ACC112 (cell line): ENCODE data around the gene LRP3.
"Not testable (repeated sequence)": the region's sequence is repeated elsewhere in the genome, so short reads cannot be mapped to it uniquely, and the experiment has no call there.

Experiments
- H2AFZ ChIP-seq: fragments of 200-600 bp; sonication (generic); one replicate; pipeline ENCODE4 v1.6.0; 2017; ENCODE audit warnings: antibody characterized with exemption, low read length; ENCODE audit not compliant: unreplicated experiment
- H3K27ac ChIP-seq: fragments of 200-600 bp; sonication (generic); 2 replicates; pipeline ENCODE4 v1.5.1; 2014; ENCODE audit warnings: low read depth, mild to moderate bottlenecking, antibody characterized with exemption, low read length, moderate library complexity
- H3K27me3 ChIP-seq: fragments of 200-600 bp; sonication (generic); 2 replicates; pipeline ENCODE4 v1.6.1; 2014; ENCODE audit warnings: mild to moderate bottlenecking, antibody characterized with exemption, low read length, moderate library complexity, mixed read lengths; ENCODE audit not compliant: insufficient read depth
- H3K36me3 ChIP-seq: fragments of 200-600 bp; sonication (generic); 2 replicates; pipeline ENCODE4 v1.6.1; 2016; ENCODE audit warnings: mild to moderate bottlenecking, antibody characterized with exemption, low read length, moderate library complexity, mixed read lengths; ENCODE audit not compliant: insufficient read depth
- H3K4me1 ChIP-seq: fragments of 200-600 bp; sonication (generic); one replicate; pipeline ENCODE4 v1.6.1; 2016; ENCODE audit warnings: low read length, mixed read lengths; ENCODE audit not compliant: insufficient read depth, unreplicated experiment, control insufficient read depth
- H3K4me3 ChIP-seq: fragments of 200-600 bp; sonication (generic); 2 replicates; pipeline ENCODE4 v1.5.1; 2014; ENCODE audit warnings: mild to moderate bottlenecking, low read depth, low read length
- H3K79me2 ChIP-seq: fragments of 200-600 bp; sonication (generic); one replicate; pipeline ENCODE4 v1.6.0; 2016; ENCODE audit warnings: low read length; ENCODE audit not compliant: control insufficient read depth, unreplicated experiment, insufficient read depth

Gene LRP3

GRCh38 chr19:33208904-33209849 lies 15.0 kb downstream of the LRP3 start:
- no peak overlapping the region for H2AFZ ChIP-seq
- H3K4me1 ChIP-seq = no peaks in the 10 kb centered on the region
- H3K79me2 ChIP-seq = no peaks in the 10 kb centered on the region
- H3K27me3 ChIP-seq = no peaks in the 10 kb centered on the region
- H3K4me3 ChIP-seq = no peak overlapping the region
- no peaks in the 10 kb centered on the region for H3K36me3 ChIP-seq
- no peak overlapping the region for H3K27ac ChIP-seq

DNA sequence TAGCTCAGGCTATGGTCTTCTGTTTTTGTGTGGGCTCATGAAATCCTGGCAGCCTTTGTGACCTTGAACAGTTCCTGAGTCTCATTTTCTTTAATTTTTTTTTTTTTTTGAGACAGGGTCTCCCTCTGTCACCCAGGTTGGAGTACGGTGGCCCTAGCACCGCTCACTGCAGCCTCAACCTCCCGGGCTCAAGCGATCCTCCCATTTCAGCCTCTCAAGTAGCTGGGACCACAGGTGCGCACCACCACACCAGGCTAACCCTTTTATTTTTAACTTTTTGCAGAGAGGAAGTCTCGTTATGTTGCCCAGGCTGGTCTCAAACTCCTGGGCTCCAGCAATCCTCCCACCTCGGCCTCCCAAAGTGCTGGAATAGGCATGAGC lies 15.7 kb downstream of the LRP3 start:
- not testable (repeated sequence) for H3K36me3 ChIP-seq, H3K4me1 ChIP-seq, H3K4me3 ChIP-seq, H3K27me3 ChIP-seq, H3K79me2 ChIP-seq, H2AFZ ChIP-seq, H3K27ac ChIP-seq

DNA sequence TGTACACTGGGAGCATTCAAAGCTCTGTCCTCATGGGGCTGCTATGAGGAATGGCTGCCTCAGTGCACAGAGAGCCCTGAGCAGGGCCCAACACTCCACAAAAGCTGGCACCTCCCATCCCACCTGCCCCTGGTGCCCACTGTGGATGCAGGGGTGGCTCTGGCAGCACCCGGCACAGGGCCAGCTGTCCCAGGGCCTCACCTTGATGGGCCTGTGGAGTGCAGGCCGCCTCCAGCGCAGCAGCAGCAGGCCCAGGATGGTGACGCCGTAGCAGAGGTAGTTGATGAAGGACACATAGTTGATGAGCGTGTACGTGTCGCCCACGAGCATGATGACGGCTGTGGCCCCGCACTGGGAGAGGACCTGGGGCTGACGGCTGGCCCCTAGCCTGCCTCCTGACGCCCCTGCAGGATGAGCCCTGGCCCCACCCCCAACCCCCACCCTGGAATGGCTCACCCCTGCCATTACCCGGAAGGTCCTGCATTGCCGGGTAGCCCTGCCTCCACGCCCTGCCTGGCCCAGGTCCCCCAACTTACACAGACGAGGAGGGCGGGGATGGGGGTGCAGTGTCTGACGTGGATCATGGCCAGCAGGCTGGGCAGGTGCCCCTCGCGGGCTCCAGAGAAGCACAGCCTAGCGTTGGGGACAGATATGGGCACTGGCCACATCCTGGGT lies 16.3 kb downstream of the LRP3 start:
- H3K79me2 ChIP-seq = no peaks in the 10 kb centered on the region
- no peaks in the 10 kb centered on the region for H3K36me3 ChIP-seq
- H3K27ac ChIP-seq = no peak overlapping the region
- H3K4me1 ChIP-seq = no peaks in the 10 kb centered on the region
- H2AFZ ChIP-seq = no peak overlapping the region
- H3K4me3 ChIP-seq = no peak overlapping the region
- no peaks in the 10 kb centered on the region for H3K27me3 ChIP-seq

GRCh38 chr19:33211794-33212435 lies 17.8 kb downstream of the LRP3 start:
- no peak overlapping the region for H3K4me3 ChIP-seq
- H2AFZ ChIP-seq = no peak overlapping the region
- no peak overlapping the region for H3K27ac ChIP-seq
- no peaks in the 10 kb centered on the region for H3K27me3 ChIP-seq
- no peaks in the 10 kb centered on the region for H3K36me3 ChIP-seq
- no peaks in the 10 kb centered on the region for H3K79me2 ChIP-seq
- H3K4me1 ChIP-seq = no peaks in the 10 kb centered on the region

DNA sequence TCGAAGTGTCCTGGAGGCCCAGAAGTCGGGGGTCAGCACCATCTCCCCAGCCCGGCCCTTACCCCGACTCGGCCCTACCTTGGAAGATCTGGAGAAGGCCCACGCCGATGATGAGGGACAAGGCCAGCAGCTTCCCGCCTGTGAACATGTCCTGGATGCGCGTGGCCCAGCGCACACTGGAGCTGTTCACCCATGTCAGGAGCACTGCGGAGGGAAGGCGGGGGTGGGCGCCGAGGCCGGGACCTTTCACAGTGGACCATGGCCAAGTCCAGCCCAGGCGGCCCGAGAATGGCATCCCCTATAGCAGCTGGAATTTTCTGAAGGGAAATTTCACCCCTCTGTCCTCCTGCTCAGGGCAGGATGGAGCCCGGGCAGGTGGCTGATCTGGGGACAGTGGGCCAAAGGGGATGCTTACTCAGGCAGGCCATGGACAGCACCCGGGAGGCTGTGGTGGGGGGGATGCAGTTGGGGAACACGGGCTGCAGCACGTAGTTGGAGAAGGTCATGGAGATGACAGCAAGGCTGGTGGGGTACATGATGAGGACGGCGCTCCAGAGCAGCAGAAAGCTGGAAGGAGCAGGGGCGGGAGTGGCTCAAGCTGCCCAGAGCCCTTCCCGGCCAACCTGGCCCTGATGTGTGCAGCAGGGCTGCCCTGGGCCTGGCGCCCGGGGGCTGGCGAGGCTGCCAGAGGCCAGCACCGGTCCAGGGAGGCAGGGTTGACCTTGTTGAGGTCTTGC lies 18.5 kb downstream of the LRP3 start:
- H3K27me3 ChIP-seq = no peaks in the 10 kb centered on the region
- no peak overlapping the region for H3K4me3 ChIP-seq
- no peak overlapping the region for H2AFZ ChIP-seq
- H3K4me1 ChIP-seq = no peaks in the 10 kb centered on the region
- no peaks in the 10 kb centered on the region for H3K36me3 ChIP-seq
- H3K79me2 ChIP-seq = no peaks in the 10 kb centered on the region
- H3K27ac ChIP-seq = no peak overlapping the region

GRCh38 chr19:33214596-33214995 lies 20.5 kb downstream of the LRP3 start:
- Histone ChIP-seq H3K36me3 (no peaks in the 10 kb centered on the region), H2AFZ (no peak overlapping the region), H3K27me3 (no peaks in the 10 kb centered on the region), H3K4me1 (no peaks in the 10 kb centered on the region), H3K27ac (no peak overlapping the region), H3K79me2 (no peaks in the 10 kb centered on the region), H3K4me3 (no peak overlapping the region)

GRCh38 chr19:33215438-33216197 lies 21.5 kb downstream of the LRP3 start:
- no peaks in the 10 kb centered on the region for H3K27me3 ChIP-seq
- H3K36me3 ChIP-seq = no peaks in the 10 kb centered on the region
- no peaks in the 10 kb centered on the region for H3K4me1 ChIP-seq
- no peak overlapping the region for H3K4me3 ChIP-seq
- H3K27ac ChIP-seq = no peak overlapping the region
- H3K79me2 ChIP-seq = no peaks in the 10 kb centered on the region
- no peak overlapping the region for H2AFZ ChIP-seq

GRCh38 chr19:33216198-33216830 lies 22.2 kb downstream of the LRP3 start:
- Histone ChIP-seq H3K4me3 (no peak overlapping the region), H3K79me2 (no peaks in the 10 kb centered on the region), H3K27ac (no peak overlapping the region), H3K4me1 (no peaks in the 10 kb centered on the region), H2AFZ (no peak overlapping the region), H3K27me3 (no peaks in the 10 kb centered on the region), H3K36me3 (no peaks in the 10 kb centered on the region)

DNA sequence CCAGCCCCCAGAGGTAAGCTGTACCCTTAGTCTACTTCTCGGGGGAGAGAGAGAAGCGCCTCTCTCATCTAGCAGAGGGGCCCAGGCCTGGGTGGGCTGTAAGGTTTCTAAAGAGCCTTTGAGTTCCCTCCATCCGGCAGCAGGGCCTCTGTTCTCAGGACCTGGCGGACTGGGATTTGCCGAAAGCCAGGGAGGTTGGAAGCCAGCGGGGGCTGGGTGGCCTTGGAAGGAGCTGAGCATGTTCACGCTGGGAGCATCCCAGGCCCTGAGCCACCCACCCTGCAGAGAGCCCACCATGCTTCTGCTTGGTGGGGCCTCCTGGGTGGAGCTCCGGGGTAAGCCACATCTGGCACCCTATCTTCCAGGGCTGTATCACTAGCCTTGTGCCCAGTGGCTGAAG lies 23.8 kb downstream of the LRP3 start:
- H3K36me3 ChIP-seq = no peaks in the 10 kb centered on the region
- H3K79me2 ChIP-seq = no peaks in the 10 kb centered on the region
- H3K4me3 ChIP-seq = no peak overlapping the region
- no peak overlapping the region for H3K27ac ChIP-seq
- 0 out of 2 replicates have a peak, but pooled peaks cover 3% of the 10 kb centered on the region for H3K27me3 ChIP-seq
- H2AFZ ChIP-seq = no peak overlapping the region
- no peaks in the 10 kb centered on the region for H3K4me1 ChIP-seq
